ENCODE results near the gene NCKAP5.

Gene NCKAP5

GRCh38 chr2:133573491-133574162, 5.4 kb upstream of the NCKAP5 start:
- DNase-seq: no peak

- no peak for DNase-seq
Measured at GRCh38 chr2:133571249-133571648, 3.0 kb upstream of the NCKAP5 start.

- DNase-seq: no peak
Measured at GRCh38 chr2:133570542-133570941, 2.3 kb upstream of the NCKAP5 start.

DNA sequence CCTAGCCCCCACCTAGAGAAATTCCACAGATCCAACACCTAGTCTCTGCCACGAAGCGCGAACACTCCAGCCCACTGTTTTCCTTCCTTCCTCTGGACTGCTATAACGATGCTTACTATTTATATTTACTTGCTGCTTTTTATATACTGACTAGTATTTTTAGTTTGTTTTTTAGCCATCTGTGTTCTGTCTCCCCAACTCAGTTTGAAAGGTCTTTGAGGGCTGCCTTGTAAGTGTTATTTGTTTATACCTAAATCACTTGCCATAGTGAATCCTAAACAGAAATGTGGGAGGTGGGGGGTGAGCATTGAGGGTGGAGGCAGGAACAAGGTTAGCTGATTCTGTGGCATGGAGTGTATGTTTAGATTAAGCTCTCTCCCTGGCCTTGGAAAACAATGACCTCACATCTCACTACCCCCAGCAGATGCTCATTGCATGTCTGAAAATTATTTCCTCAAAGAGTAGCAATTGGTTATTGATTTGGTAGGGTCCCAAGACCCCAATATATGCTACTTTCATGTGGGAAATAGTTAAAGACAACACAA, 1.1 kb upstream of the NCKAP5 start:
- DNase-seq: no peak

DNA sequence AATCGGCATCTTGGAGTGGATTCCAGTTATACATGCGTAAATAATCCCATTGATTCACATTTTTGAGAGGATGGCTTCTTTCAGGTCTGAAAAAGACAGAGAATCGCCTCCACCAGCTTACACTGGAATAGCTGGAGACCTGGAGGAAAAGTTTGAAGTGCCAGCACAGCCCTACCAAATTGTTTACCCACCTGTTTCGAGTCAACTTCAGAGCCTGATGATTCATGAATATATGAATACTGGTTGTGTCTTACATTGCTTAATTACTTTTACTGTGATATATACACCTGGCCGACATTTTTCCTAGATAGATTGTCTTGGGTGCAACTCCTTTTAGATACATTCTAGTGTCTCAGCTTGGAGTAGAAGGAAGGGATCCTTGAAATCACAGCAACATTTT, 335 bp upstream of the NCKAP5 start:
- DNase-seq: no peak

GRCh38 chr2:133562558-133562957, 5.7 kb downstream of the NCKAP5 start:
- DNase-seq: no peak

DNA sequence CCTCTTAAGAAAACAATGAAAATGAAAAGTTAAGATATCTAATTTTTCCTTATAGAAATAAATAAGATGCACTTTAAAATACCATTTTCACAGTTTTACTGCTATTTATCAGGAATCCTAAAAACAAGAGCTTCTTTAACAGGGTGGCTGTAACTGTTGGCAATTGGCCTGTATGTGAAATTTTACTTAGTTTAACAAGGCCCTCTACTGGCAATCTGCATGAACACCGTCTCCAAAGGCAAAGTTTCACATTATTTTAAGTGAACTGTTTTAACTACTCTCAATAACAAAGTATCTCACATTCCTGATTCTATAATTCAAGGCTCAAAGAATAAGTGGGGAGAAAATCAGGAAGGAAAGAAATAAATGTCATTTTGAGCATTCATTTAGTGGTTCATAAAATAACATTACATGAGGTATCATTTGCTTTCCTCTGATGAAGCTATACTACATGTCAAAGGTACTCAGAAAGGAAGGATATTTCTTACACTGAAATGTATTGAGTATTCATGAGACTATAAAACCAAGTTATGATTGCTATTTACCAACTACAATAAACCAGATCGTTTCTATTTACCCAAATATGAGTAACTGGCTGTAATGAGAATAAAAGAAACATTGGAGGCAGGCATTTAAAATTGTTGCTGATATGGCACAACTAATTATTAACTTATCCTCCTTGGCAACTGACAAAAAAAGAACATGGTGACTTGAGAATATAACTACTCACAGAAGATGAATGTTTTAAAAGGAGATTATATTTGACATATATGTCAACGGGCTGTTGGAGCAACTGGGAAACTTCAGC, 7.0 kb downstream of the NCKAP5 start:
- peak; percentile 74 for DNase-seq

DNA sequence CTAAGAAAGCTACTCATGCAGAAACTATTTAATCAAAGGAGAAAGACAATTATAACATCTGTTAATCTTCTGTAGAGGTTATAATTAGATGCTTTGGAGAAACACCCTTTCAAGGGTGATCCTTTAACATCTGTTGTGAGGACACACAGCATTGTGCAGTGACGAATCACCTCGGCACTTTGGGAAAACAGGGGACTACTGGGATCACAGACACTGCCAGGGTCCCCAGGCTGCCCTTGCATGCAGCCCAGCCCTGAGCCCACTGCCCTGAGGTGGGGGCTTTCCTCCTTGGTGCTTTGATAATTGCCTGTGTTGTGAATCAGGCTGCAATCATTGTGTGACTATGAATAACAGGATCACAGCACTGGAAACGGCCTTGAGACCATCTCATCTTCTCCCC, 10.6 kb downstream of the NCKAP5 start:
- no peak for DNase-seq

DNA sequence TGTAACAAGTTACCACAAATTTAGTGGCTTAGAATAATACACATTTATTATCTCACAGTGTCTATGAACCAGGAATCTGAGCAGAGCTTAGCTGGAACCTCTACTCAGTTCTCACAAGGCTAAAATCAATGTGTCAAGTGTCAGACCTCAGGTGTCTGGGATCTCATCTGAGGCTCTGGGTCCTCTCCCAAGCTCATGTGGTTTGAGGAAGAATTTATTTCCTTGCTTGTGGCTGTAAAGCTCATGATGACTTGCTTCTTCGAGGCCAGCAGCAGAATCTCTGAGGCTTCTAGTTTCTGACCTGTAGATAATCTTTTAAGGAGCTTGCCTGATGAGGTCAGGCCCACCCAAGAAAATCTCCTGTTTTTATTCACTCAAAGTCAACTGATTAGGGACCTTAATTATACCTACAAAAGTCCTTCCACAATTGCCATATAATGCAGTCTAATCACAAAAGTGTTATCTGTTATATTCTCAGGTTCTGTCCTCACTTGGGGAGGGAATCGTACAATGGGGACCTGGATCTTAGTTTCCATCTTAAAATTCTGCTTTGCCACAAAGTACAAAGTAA, 14.3 kb downstream of the NCKAP5 start:
- no peak for DNase-seq

GRCh38 chr2:133553251-133553650, 15.0 kb downstream of the NCKAP5 start:
- DNase-seq: no peak

- no peak for DNase-seq
Measured at GRCh38 chr2:133552821-133553220, 15.4 kb downstream of the NCKAP5 start.

DNA sequence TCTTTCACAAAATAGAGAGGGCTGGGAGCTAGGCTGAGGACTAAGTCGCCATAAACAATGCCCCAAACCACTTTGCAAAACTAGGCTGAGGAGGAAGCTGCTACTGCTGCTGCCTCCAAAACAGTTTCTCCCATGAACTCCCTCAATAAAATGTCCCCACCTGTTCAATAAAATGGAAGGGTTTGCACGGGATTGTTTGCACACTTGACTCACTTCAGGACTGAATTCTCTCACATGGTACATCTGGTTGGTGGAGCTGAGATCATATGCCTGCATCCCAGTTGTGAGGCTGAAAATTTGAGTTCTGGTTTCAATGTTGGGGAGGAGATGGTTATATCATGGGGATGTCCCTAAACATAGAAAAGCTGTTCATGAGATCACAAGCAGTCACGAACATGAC, 26.5 kb downstream of the NCKAP5 start:
- no peak for DNase-seq

DNA sequence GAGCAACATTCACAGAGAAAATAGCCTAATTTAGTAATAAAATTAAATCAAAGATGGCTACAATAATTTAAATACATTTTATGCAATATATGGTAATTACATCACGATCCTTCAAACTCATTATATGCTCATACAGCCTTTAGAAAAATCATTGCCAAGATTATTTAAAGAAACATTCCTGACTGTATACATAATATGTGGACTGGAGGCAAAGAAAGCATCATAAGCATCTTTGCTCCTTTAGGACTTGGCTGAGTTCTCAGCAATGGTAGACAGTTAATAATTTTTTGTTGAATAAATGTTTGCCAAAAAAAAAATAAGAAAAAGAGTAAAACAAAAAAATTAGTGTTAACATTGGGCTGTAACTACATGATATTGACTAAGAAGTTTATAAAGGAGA, 26.9 kb downstream of the NCKAP5 start:
- DNase-seq: no peak

- peak; percentile 61 for DNase-seq
Measured at GRCh38 chr2:133532919-133533318, 35.3 kb downstream of the NCKAP5 start.

- no peak for DNase-seq
Measured at GRCh38 chr2:133531382-133531781, 36.9 kb downstream of the NCKAP5 start.

GRCh38 chr2:133530645-133531044, 37.6 kb downstream of the NCKAP5 start:
- DNase-seq: no peak

DNA sequence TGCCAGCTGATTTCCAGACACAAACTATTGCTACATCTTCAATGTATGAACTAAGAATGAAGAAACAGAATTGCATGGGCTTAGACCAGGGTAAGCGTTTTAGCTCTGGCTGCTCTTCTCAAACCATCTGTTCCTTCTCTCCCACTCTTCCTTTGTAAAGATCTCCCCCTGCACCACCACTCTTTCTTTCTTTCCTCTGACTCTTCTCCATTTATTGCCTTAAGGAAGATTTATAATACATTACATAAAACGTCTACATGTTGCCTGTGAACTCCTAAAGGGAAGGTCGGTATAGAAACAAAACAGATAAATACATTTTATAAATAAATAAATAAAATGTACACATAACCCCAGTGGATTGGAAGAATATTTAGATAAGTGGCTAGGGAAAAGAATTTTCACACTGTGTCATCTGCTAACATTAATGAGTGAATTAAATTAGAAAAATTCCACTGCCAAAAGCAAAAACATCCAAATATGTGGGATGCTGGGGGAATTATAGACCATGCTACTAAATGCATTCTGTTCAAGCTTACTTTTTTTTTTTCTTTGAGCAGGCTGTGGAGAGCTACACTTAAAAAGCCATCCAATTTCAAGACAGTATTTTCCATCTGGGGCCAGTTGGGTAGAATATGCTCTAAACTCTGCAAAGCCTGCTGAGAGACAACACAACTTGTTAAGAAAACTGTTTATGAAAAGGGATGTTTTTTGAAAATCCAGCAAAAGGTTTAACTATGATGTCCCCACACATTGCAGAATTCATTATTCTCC, 41.5 kb downstream of the NCKAP5 start:
- no peak for DNase-seq

DNA sequence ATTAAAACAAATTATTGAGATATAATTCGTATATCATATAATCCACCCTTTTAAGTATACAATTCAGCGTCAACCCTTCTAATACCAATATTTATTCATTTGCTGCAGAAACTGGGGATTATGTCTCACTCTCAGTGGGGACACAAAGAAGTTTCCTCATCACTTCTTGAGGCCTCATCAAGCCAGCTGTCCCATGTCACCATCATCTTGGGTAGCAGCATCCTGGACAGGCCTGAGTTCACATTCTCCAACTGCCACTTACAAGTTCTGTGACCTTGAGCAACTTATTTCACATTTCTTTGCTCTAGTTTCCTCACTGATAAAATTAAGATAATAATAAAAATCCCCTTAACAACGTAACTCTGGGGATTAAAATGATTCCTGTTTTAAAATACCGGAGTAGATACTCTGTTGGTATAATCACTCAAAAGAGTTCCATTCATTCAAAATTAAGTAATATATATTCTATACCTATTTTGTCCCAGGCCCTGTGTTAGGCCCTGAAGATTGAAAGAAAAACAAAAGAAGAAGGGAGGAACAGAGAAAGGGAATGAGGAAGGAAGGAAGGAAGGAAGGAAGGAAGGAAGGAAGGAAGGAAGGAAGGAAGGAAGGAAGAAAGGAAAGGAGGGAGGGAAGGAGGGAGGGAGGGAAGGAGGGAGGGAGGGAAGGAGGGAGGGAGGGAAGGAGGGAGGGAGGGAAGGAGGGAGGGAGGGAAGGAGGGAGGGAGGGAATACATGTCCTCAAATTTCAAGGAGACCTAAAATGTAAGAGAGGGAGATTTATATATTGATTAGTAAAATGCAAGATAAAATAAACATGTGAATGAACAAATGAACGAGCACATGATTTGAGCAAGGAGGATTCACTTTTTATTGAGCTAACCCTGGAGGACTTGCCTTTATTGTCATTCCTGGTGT, 42.4 kb downstream of the NCKAP5 start:
- no peak for DNase-seq

- DNase-seq: no peak
Measured at GRCh38 chr2:133525090-133525489, 43.2 kb downstream of the NCKAP5 start.

- DNase-seq: no peak
Measured at GRCh38 chr2:133523406-133523805, 44.9 kb downstream of the NCKAP5 start.

GRCh38 chr2:133522204-133522603, 46.1 kb downstream of the NCKAP5 start:
- DNase-seq: no peak

GRCh38 chr2:133521146-133521745, 47.0 kb downstream of the NCKAP5 start:
- peak; percentile 44 for DNase-seq

Measured in HCEC 1CT (cell line).